Ishikawa (cell line): ENCODE results near the gene STX18.

Source experiments
- CEBPB ChIP-seq: IDR thresholded peaks from 2 replicates; pipeline ENCODE4 v1.6.1; 2012
- CREB1 ChIP-seq: IDR thresholded peaks from 2 replicates; pipeline ENCODE4 v1.6.1; 2012; ENCODE audit warnings: low read depth
- EGR1 ChIP-seq: IDR thresholded peaks from 2 replicates; pipeline ENCODE4 v1.6.1; 2012
- EP300 ChIP-seq: IDR thresholded peaks from 2 replicates; pipeline ENCODE4 v1.6.1; 2012; ENCODE audit warnings: borderline replicate concordance
- FOXM1 ChIP-seq: IDR thresholded peaks from 2 replicates; pipeline ENCODE4 v1.6.1; 2012; ENCODE audit warnings: low read depth, borderline replicate concordance
- NFIC ChIP-seq: IDR thresholded peaks from 2 replicates; pipeline ENCODE4 v1.6.1; 2012
- RAD21 ChIP-seq: IDR thresholded peaks from 2 replicates; pipeline ENCODE4 v1.6.1; 2012; ENCODE audit warnings: low read depth
- TAF1 ChIP-seq: IDR thresholded peaks from 2 replicates; pipeline ENCODE4 v1.6.1; 2012; ENCODE audit warnings: low read depth, mild to moderate bottlenecking
- TCF12 ChIP-seq: IDR thresholded peaks from 2 replicates; pipeline ENCODE4 v1.6.1; 2012; ENCODE audit warnings: low read depth
- TEAD4 ChIP-seq: IDR thresholded peaks from 2 replicates; pipeline ENCODE4 v1.6.1; 2012
- YY1 ChIP-seq: IDR thresholded peaks from 2 replicates; pipeline ENCODE4 v1.6.1; 2012; ENCODE audit warnings: low read depth
- ZBTB7A ChIP-seq: IDR thresholded peaks from 2 replicates; pipeline ENCODE4 v1.6.1; 2012; ENCODE audit warnings: low read depth
- TF ChIP-seq, protein P1 (sequence below): IDR thresholded peaks from 2 replicates; pipeline ENCODE4 v1.6.1; 2012; ENCODE audit warnings: low read depth, mild to moderate bottlenecking
- TF ChIP-seq, protein P2 (sequence below): IDR thresholded peaks from 2 replicates; pipeline ENCODE4 v1.6.1; 2012
- TF ChIP-seq, protein P3 (sequence below): IDR thresholded peaks from 2 replicates; pipeline ENCODE4 v1.6.1; 2012

Gene STX18

DNA sequence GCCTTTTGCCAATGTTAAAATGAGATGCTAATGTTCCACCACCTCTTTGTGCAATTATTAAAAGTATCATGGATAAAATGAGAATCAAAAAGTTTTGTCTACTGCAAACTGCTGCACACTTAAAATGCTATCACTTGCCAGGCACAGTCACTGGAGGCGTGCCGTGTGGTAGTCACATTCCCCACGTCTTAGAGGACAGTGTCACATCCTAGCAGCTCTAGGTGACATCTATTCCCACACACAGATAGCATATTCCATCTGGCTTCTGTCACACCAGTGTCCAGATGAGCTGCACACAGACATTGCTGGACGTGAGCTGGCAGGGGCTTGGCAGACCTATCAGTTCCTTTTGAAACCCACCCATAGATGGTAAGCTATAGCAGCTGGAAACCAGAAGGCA lies 107.9 kb downstream of the STX18 start:
- TF ChIP-seq EP300 (no peak), TCF12 (no peak), RAD21 (no peak), ZBTB7A (no peak), EGR1 (no peak)
- TF ChIP-seq, protein P1, sequence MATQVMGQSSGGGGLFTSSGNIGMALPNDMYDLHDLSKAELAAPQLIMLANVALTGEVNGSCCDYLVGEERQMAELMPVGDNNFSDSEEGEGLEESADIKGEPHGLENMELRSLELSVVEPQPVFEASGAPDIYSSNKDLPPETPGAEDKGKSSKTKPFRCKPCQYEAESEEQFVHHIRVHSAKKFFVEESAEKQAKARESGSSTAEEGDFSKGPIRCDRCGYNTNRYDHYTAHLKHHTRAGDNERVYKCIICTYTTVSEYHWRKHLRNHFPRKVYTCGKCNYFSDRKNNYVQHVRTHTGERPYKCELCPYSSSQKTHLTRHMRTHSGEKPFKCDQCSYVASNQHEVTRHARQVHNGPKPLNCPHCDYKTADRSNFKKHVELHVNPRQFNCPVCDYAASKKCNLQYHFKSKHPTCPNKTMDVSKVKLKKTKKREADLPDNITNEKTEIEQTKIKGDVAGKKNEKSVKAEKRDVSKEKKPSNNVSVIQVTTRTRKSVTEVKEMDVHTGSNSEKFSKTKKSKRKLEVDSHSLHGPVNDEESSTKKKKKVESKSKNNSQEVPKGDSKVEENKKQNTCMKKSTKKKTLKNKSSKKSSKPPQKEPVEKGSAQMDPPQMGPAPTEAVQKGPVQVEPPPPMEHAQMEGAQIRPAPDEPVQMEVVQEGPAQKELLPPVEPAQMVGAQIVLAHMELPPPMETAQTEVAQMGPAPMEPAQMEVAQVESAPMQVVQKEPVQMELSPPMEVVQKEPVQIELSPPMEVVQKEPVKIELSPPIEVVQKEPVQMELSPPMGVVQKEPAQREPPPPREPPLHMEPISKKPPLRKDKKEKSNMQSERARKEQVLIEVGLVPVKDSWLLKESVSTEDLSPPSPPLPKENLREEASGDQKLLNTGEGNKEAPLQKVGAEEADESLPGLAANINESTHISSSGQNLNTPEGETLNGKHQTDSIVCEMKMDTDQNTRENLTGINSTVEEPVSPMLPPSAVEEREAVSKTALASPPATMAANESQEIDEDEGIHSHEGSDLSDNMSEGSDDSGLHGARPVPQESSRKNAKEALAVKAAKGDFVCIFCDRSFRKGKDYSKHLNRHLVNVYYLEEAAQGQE = no peak

DNA sequence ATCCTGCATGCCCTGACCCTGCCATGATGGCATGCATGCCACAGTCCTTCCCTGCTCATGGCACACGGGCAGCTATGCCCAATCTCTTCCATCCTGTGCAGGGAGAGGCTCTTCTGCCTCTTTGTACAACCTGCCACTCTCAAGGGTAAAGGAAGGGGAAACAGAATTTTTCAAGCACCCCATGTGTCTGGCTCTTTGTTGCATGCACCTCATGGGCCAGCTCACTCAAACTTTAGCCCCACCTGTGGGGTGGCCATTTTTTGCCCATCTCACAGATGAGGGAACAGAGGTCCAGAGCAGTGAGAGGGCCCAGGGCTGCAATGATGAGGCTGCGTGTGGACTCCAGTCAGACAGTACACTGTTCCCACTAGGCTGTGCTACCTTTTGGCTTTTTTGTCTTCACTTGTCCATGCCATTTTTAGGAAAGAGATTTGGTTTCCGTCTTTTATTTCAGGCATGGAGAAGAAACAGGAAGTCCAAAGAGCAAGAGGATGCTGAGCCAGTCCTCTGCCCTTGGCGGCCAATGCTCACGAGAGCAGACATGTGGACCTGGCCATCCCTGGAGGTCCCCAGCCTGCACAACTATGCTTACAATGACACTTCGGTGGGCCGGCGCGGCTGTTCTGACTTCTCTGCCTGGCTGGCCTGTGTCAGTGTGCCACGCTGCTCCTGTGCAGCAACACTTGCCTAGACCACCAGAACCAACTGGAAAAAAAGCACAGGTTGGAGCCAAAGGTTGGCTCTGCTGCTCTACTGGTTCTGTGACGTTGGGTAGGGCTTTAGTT lies 109.3 kb downstream of the STX18 start:
- TF ChIP-seq, protein P2, sequence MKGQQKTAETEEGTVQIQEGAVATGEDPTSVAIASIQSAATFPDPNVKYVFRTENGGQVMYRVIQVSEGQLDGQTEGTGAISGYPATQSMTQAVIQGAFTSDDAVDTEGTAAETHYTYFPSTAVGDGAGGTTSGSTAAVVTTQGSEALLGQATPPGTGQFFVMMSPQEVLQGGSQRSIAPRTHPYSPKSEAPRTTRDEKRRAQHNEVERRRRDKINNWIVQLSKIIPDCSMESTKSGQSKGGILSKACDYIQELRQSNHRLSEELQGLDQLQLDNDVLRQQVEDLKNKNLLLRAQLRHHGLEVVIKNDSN = no peak
- no peak for TF ChIP-seq CREB1

DNA sequence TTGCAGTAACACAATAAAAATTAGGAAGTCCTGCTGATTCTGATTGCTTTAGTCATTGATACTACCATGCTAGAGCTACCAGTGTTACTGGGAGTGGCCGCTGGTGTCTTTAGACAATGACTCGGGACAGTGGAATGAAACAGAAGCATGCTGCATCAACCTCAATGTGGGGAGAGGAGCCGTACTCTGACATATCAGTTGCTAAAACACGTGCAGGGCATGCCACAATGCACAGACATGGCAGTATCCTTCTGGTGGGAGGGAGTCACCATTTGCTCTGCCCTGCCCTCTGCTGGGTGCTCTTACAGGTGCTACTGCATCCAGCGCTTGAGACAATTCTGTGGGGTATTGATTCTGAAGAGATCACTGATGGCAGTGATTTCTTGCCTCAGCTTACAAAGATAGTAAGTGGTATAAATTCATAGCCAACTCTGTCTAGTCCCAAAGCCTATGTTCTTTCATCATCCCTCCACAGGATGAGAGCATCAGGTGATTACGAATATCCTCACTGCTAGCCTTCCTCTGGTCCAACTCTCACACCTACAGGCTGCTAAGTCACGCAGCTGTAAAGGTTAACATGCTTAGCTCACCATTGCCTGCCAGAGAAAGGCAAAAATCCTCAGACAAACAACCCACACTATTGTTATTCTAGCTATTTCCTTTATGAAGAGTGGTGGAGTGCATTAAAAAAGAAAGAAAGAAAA lies 111.2 kb downstream of the STX18 start:
- TF ChIP-seq, protein P3, sequence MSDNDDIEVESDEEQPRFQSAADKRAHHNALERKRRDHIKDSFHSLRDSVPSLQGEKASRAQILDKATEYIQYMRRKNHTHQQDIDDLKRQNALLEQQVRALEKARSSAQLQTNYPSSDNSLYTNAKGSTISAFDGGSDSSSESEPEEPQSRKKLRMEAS = peak; percentile 81
- no peak for TF ChIP-seq YY1
- peak; percentile 51; the same call in 1 of the 2 replicates for TF ChIP-seq RAD21
- TF ChIP-seq, protein P1 = no peak
- TF ChIP-seq, protein P2 = no peak
- no peak for TF ChIP-seq ZBTB7A
- no peak for TF ChIP-seq CREB1
- 0 out of 2 replicates have a peak, but pooled peaks have one; percentile 5 for TF ChIP-seq TEAD4
- TF ChIP-seq NFIC = no peak
- TF ChIP-seq TCF12 = no peak
- no peak for TF ChIP-seq FOXM1
- TF ChIP-seq CEBPB = no peak
- TF ChIP-seq EP300 = no peak
- no peak for TF ChIP-seq EGR1
- no peak for TF ChIP-seq TAF1

DNA sequence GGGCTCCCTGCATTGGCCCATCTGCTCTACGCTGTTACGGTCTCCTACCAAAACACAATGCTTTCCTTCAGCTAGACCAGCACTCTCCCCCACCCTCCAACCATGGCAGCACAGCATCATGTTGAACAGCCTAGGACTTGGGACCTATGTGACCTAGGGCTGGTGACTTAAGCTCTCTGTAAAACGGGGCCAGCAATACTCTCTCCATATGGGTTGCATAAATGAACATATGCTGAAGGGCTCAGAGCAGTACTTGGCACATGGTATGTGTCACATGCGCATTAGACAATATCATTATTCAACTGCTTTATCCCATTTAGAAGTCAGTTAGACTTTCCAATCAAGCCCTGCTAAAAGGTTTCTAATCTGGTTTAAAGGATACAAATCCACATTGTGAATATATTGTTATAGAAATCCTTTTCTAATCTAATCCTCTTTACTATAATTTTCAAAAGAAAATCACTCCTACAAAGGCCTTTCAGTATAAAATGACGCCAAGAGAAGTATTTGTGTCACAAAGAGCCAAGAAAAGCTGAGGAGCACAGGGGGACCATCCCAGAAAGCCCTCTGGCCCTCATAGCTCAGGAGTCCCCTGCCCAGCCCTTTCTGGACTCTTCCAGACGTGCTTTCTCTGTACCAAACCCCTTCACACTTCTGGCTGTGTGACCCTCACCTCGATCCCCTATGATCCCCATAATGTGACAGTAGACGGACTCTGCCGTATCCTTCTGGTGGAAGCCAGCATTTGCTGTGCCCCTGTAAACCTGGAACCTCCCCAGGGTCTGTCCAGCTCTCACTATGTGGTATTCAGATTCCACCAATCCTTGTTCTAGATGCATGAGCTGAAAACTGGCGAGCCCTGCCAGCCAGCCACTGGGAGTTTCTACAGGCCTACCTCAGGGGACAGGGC lies 112.6 kb downstream of the STX18 start:
- TF ChIP-seq CREB1 = no peak
- TF ChIP-seq TEAD4 = no peak
- no peak for TF ChIP-seq YY1
- no peak for TF ChIP-seq EGR1
- TF ChIP-seq NFIC = no peak
- TF ChIP-seq TCF12 = no peak
- no peak for TF ChIP-seq ZBTB7A
- no peak for TF ChIP-seq FOXM1
- no peak for TF ChIP-seq EP300
- TF ChIP-seq RAD21 = no peak
- TF ChIP-seq, protein P1 = no peak
- TF ChIP-seq, protein P3 = no peak
